Left lung (tissue), 10 donors: Measurements from ENCODE around the gene TSPAN9. TPM values are rescaled to one million over a fixed set of nuclear protein-coding genes. Genes with fewer than 3 reads are reported as not detected.

Experiments
- ATAC-seq: fragments of 200-7000 bp; cut with Tn5 transposase; one replicate; pipeline ENCODE4 v1.9.1; 2020; ENCODE audit warnings: moderate library complexity
- DNase-seq, 4 donors: peaks; one replicate each; pipeline ENCODE4 v3.0.0-alpha.2; 2013 to 2020
- H3K27ac ChIP-seq, 2 donors: fragments of 200-600 bp; sonication (generic) in 1 of 2; one replicate each; pipeline versions ENCODE4 v1.5.0 to v1.8.0; 2020 to 2021
- H3K27me3 ChIP-seq, 2 donors: fragments of 200-600 bp; sonication (generic) in 1 of 2; one replicate each; pipeline versions ENCODE4 v1.5.0 to v1.8.0; 2020 to 2021
- H3K36me3 ChIP-seq, 2 donors: fragments of 200-600 bp; sonication (generic) in 1 of 2; one replicate each; pipeline versions ENCODE4 v1.5.0 to v1.8.0; 2020 to 2021
- H3K4me1 ChIP-seq, 2 donors: fragments of 200-600 bp; one replicate each; pipeline ENCODE4 v1.8.0; 2021
- H3K4me3 ChIP-seq, 2 donors: fragments of 200-600 bp; sonication (generic) in 1 of 2; one replicate each; pipeline versions ENCODE4 v1.5.0 to v1.8.0; 2020 to 2021; ENCODE audit warnings: mild to moderate bottlenecking in 1 of 2
- H3K9me3 ChIP-seq, 2 donors: fragments of 200-600 bp; sonication (generic) in 1 of 2; one replicate each; pipeline versions ENCODE4 v1.5.0 to v1.8.0; 2020 to 2021
- intact Hi-C, 2 donors: fragments of 100-400 bp; cut with DNase I; formaldehyde crosslinking; loops; one replicate each; pipeline versions ENCODE4 v1.11.2 to v1.14.2; 2022
- polyA plus RNA-seq, 6 donors: library from polyadenylated mRNA; unstranded; fragments of 120-200 nt; gene quantifications; one replicate each; pipeline ENCODE4 v1.2.1, GENCODE V29; 2013; ENCODE audit not compliant: insufficient read length in 6 of 6
- total RNA-seq, 2 donors: library from RNA; stranded (reverse); fragmentation: NEBNext Ultra II Directional; extraction: Animal tissue kit (Norgen Biotek cat#: 25700); gene quantifications; one replicate each; pipeline ENCODE4 v1.2.1, GENCODE V29; 2021
- TF ChIP-seq, protein P1 (sequence below), 2 donors: fragments of 200-600 bp; sonication (generic) in 1 of 2; IDR thresholded peaks; one replicate each; pipeline versions ENCODE4 v1.5.0 to v1.8.0; 2021; ENCODE audit warnings: antibody characterized with exemption in 2 of 2
- donor health status: DM: no; HTN: yes; CAD: no.
- donor health status: DM: no; HTN: no; CAD: no.

TSPAN9 gene
- total and polyA plus RNA-seq, 8 donors = 35.6 to 98.6 (median 81.3) TPM

DNA sequence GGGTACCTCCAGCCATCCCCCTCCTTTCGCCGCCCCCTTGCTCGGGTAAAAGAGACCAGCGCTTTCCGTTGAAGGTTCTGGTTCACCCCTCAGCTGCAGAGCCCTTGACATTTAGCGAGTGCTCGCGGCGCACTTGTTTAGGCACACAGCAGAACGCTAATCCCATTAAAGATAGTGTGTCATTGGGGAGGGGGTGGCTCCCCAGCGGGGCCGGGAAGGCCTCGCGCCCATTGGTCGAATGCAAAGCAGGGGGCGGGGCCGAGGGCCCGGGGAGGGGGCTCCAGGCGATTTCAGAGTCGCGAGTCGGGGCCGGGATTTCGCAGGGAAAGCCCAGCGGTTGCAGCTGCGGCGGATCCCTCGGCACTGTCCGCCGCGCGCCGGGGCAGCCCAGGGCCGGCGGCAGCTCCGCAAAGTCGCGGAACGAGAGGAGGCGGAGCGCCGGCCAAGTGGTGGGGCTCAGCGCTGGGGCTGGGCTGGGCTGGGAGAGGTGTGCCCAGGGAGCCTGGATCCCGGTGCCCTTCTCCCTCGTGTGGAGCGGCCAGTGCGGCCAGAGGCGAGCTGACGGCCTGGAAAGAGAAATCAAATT lies 122.9 kb downstream of the TSPAN9 start:
- Histone ChIP-seq H3K27ac (no peak overlapping the region), H3K4me3 (peak overlapping the region; percentile 27), H3K27me3 (peaks cover 6 to 40% of the 10 kb centered on the region in 2 donors), H3K9me3 (no peaks in the 10 kb centered on the region), H3K4me1 (peaks cover 12 to 42% of the 10 kb centered on the region in 2 donors), H3K36me3 (no peaks in the 10 kb centered on the region)
- intact Hi-C loops = loop anchor here in 1 of 2 donors (10.0 kb wide), 1 partner anchor 65 kb away; no protein-coding TSS in a partner anchor
- DNase-seq (peak in 3 of 4 donors; percentile 70 to 86 (median 86)), ATAC-seq (peak; percentile 90)
- TF ChIP-seq, protein P1, sequence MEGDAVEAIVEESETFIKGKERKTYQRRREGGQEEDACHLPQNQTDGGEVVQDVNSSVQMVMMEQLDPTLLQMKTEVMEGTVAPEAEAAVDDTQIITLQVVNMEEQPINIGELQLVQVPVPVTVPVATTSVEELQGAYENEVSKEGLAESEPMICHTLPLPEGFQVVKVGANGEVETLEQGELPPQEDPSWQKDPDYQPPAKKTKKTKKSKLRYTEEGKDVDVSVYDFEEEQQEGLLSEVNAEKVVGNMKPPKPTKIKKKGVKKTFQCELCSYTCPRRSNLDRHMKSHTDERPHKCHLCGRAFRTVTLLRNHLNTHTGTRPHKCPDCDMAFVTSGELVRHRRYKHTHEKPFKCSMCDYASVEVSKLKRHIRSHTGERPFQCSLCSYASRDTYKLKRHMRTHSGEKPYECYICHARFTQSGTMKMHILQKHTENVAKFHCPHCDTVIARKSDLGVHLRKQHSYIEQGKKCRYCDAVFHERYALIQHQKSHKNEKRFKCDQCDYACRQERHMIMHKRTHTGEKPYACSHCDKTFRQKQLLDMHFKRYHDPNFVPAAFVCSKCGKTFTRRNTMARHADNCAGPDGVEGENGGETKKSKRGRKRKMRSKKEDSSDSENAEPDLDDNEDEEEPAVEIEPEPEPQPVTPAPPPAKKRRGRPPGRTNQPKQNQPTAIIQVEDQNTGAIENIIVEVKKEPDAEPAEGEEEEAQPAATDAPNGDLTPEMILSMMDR (IDR thresholded peaks at IDR 0.05) = no peak

DNA sequence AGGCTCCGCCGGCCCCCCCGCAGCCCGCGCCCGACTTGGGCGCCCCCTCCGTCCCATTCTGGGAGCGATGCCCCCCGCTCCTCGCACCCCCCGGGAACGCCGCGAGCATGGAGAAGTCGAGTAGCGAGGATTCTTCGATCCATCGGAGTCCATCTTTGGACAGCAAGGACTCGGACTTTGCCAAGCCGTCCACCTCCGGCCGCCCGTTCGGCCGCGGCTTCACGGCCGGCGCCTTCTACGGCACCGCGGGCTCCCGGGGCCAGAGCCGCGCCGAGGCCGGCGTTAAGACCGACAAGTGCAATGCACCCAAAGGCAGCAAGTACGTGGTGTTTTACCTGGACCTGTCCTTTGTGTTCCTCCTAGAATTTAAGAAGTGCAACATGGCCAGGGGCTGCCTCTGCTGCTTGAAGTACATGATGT lies 123.6 kb downstream of the TSPAN9 start:
- no peak for DNase-seq
- peaks cover 18 to 48% of the 10 kb centered on the region in 2 donors for H3K4me1 ChIP-seq
- TF ChIP-seq, protein P1 (IDR thresholded peaks at IDR 0.05) = no peak
- no peaks in the 10 kb centered on the region for H3K9me3 ChIP-seq
- peaks cover 6 to 40% of the 10 kb centered on the region in 2 donors for H3K27me3 ChIP-seq
- no peak for ATAC-seq
- peak overlapping the region; percentile 27 for H3K4me3 ChIP-seq
- H3K36me3 ChIP-seq = no peaks in the 10 kb centered on the region
- intact Hi-C loops = loop anchor here in 1 of 2 donors (10.0 kb wide), 1 partner anchor 66 kb away; no protein-coding TSS in a partner anchor
- H3K27ac ChIP-seq = no peak overlapping the region

DNA sequence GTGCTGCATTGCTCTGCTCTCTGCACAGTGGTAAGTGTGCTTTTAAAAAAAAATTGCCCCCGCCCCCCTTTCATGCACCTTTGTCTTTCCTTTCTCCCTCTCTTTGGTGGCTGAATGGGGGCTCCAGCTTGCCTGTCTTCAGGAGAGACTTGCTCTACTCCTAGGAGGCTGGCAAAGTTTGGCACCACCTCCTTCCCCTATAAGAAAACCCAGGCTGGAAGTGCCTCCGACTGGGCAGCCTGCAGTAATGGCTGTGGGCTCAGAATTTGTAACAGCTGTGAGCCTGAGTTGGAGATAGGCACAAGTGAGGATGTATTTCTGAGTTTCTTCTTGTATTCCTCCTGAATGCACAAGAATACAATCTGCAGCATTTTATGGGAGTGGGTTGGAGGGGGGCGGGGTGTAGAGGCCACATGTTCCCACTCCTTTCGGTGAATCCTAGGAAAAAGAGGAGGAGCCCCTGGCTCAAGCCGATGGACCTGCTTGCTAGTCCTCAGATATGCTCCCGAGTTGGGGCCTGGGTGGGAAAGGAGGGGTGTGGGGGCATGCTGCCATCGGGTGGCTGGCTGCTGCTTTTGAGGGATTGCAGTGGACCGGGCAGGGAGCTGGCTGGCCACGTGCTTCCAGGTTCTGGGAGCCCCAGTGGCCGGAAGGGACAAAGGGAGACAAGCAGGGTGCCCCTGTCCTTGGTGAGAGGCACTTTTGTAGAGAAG lies 124.3 kb downstream of the TSPAN9 start:
- ATAC-seq = no peak
- TF ChIP-seq, protein P1 (IDR thresholded peaks at IDR 0.05) = no peak
- DNase-seq = no peak
- intact Hi-C loops = loop anchor here in 1 of 2 donors (10.0 kb wide), 1 partner anchor 67 kb away; no protein-coding TSS in a partner anchor
- Histone ChIP-seq H3K27ac (no peak overlapping the region), H3K36me3 (no peaks in the 10 kb centered on the region), H3K27me3 (peaks cover 6 to 40% of the 10 kb centered on the region in 2 donors), H3K9me3 (no peaks in the 10 kb centered on the region), H3K4me3 (no peak overlapping the region), H3K4me1 (peaks cover 22 to 51% of the 10 kb centered on the region in 2 donors)

DNA sequence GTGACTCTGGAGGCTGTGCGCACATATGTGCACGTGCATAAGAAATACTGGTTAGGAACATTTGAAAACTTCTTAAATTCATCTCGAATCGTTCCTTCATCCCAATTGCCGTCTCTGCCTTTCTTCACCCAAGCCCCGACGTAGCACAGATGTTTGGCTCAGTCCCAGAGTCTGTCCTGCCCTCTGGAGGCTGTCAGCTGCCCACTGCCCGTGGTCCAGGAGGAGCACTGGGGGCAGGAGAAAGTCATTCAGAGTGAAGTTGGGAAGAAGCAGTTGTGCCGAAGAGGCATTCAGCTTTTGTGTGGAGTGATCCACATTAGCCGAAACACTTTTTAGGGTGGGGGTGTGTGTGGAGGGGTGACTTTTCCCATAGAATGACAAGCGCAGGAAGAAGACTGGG lies 124.9 kb downstream of the TSPAN9 start:
- Histone ChIP-seq H3K36me3 (no peaks in the 10 kb centered on the region), H3K9me3 (no peaks in the 10 kb centered on the region), H3K4me1 (peaks cover 22 to 51% of the 10 kb centered on the region in 2 donors), H3K4me3 (no peak overlapping the region), H3K27ac (no peak overlapping the region), H3K27me3 (peaks cover 6 to 40% of the 10 kb centered on the region in 2 donors)
- TF ChIP-seq, protein P1 (IDR thresholded peaks at IDR 0.05) = no peak
- DNase-seq (no peak), ATAC-seq (no peak)
- intact Hi-C loops = loop anchor here in 1 of 2 donors (10.0 kb wide), 1 partner anchor 67 kb away; no protein-coding TSS in a partner anchor
